ENCODE results near the gene TES. TPM values are rescaled to one million over a fixed set of nuclear protein-coding genes. Genes with fewer than 3 reads are reported as not detected.
A peak's percentile ranks its signal among the peaks of the same experiment; 100 is the strongest.

The TES gene
- total and polyA plus RNA-seq, 9 of the 15 experiments (the other 6 are each of a cell fraction or from before 2014, with no cell fraction given): 20.7 to 61.6 (median 53.8) TPM

GRCh38 chr7:116211006-116211912, 920 bp downstream of the TES start (continued):
- no peak for TF ChIP-seq BCLAF1 (IDR thresholded peaks at IDR 0.05; ENCODE audit: borderline replicate concordance in 1 of 2, control insufficient read depth in 1 of 2, low read depth in 2 of 2, low read length in 1 of 2)
- TF ChIP-seq MNT (conservative IDR thresholded peaks at IDR 0.05): peak in 1 of 2 experiments; percentile 72; a peak in 3 of 4 replicates
- peak; percentile 80 for TF ChIP-seq CREB1 (IDR thresholded peaks at IDR 0.05)
- peak; percentile 46; the same call in 1 of the 2 replicates for TF ChIP-seq CREB1 (CRISPR knock-in tag; IDR thresholded peaks at IDR 0.05)
- no peak for TF ChIP-seq FOXP1 (CRISPR knock-in tag; IDR thresholded peaks at IDR 0.05)
- TF ChIP-seq HINFP (tag; conservative IDR thresholded peaks at IDR 0.05; ENCODE audit: low read depth): 0 out of 2 replicates have a peak, but pooled peaks have one; percentile 4
- no peak; the same call in 1 of the 2 replicates for TF ChIP-seq NR4A1 (CRISPR knock-in tag; IDR thresholded peaks at IDR 0.05)
- TF ChIP-seq NR4A1 (tag; IDR thresholded peaks at IDR 0.05): no peak
- peak; percentile 78; the same call in 1 of the 2 replicates for TF ChIP-seq NKRF (IDR thresholded peaks at IDR 0.05; ENCODE audit: borderline replicate concordance)
- TF ChIP-seq DNMT1 (IDR thresholded peaks at IDR 0.05): no peak
- TF ChIP-seq ZC3H4 (CRISPR knock-in tag; IDR thresholded peaks at IDR 0.05; ENCODE audit: borderline replicate concordance): no peak
- peak; percentile 93 for TF ChIP-seq CTBP1 (IDR thresholded peaks at IDR 0.05; ENCODE audit: borderline replicate concordance)
- peak; percentile 80 for TF ChIP-seq EP400 (IDR thresholded peaks at IDR 0.05)
- TF ChIP-seq SPI1 (IDR thresholded peaks at IDR 0.05; ENCODE audit: borderline replicate concordance, low read depth, low read length): no peak

Measured in K562 (cell line).